Activated CD4-positive, alpha-beta T cell treated with anti-CD3 and anti-CD28 coated beads, Interleukin-2, amount 10 ng/mL, durations not matched to agents 7 days and 5 days (primary cell): ENCODE data around the gene GLB1L2. TPM values are rescaled to one million over a fixed set of nuclear protein-coding genes. Genes with fewer than 3 reads are reported as not detected.

Experiments
- CTCF ChIA-PET: fragments of 350-600 bp; sonication (Branson Sonifier 250); formaldehyde crosslinking; loops from one replicate; lab custom pipeline; 2021; ENCODE audit warnings: antibody characterized with exemption; lab: Charles Lee
- POLR2A ChIA-PET: fragments of 350-600 bp; sonication (Branson Sonifier 250); formaldehyde crosslinking; loops from one replicate; lab custom pipeline; 2021; ENCODE audit warnings: antibody characterized with exemption; lab: Charles Lee
- DNase-seq: peaks from one replicate; pipeline ENCODE4 v3.0.0-alpha.2; 2020
- H3K27ac Mint-ChIP-seq: one replicate; pipeline ENCODE4 v1.8.0; 2021; ENCODE audit warnings: mild to moderate bottlenecking, moderate library complexity, mixed read lengths
- H3K27me3 Mint-ChIP-seq: one replicate; pipeline ENCODE4 v1.8.0; 2021; ENCODE audit warnings: mixed read lengths
- H3K36me3 Mint-ChIP-seq: one replicate; pipeline ENCODE4 v1.8.0; 2021; ENCODE audit warnings: low read depth, mixed read lengths
- H3K4me1 Mint-ChIP-seq: one replicate; pipeline ENCODE4 v1.8.0; 2021; ENCODE audit warnings: mixed read lengths
- H3K4me3 Mint-ChIP-seq: one replicate; pipeline ENCODE4 v1.8.0; 2021; ENCODE audit warnings: mild to moderate bottlenecking, moderate library complexity, mixed read lengths
- H3K9me3 Mint-ChIP-seq: one replicate; pipeline ENCODE4 v1.8.0; 2021; ENCODE audit warnings: mixed read lengths
- total RNA-seq, 2 experiments: library from RNA; stranded (reverse); gene quantifications; one replicate each; pipeline ENCODE4 v1.2.3, GENCODE V29; 2021

The GLB1L2 gene
- total RNA-seq, 2 experiments from 2014 or later = 1.6 to 2.4 TPM

GRCh38 chr11:134402910-134403309 lies 71.1 kb downstream of the GLB1L2 start:
- Mint-ChIP-seq H3K27ac (no peak overlapping the region), H3K4me3 (no peak overlapping the region), H3K9me3 (no peaks in the 10 kb centered on the region), H3K4me1 (no peaks in the 10 kb centered on the region), H3K27me3 (peaks cover 15% of the 10 kb centered on the region), H3K36me3 (no peaks in the 10 kb centered on the region)
- ChIA-PET CTCF (no interaction called here), POLR2A (no interaction called here)
- no peak for DNase-seq

DNA sequence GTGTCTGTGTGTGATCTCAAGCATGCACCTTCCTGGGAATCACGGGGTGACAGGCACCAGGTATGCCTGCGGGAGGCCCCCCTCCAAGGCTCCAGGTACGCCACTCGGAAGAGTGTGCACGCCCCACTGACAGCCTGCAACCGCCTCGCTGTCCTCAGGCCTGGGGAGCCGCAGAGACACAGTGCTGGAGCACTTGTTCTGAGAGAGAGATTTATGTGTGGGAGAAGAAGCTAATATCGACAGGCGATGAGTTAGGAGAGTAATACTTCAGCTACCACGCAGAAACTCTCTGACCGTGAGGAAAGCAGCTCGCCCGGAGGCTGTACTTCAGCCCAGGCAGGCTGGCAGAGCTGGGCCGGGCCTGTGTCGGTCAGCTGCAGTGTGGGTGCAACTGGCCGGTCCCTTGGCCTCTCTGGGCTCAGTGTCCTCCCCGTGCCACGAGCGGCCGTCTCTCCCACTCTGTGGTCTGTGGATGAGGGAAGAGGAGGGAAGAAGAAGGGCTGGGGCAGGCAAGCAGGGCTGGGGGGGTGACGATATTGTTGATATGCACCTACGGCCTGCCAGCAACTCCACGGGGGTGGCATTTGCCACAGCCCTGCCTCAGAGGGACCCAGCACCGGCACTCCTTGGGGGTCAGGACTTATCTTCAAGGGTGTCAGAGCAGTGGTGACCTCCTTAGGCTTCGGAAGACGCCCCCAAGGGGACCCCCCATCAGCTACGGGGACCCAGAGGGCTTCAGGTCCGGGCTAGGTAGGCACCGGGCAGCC lies 73.0 kb downstream of the GLB1L2 start:
- Mint-ChIP-seq H3K4me3 (no peak overlapping the region), H3K36me3 (no peaks in the 10 kb centered on the region), H3K9me3 (no peaks in the 10 kb centered on the region), H3K4me1 (no peaks in the 10 kb centered on the region), H3K27ac (no peak overlapping the region), H3K27me3 (peaks cover 22% of the 10 kb centered on the region)
- ChIA-PET POLR2A (no interaction called here), CTCF (interaction anchor here (0.7 kb wide), 1 partner anchor 32 kb away, joined by 3 read pairs; no protein-coding TSS in a partner anchor)
- no peak for DNase-seq

- Mint-ChIP-seq H3K9me3 (no peaks in the 10 kb centered on the region), H3K27ac (no peak overlapping the region), H3K4me3 (no peak overlapping the region), H3K27me3 (peaks cover 24% of the 10 kb centered on the region), H3K36me3 (no peaks in the 10 kb centered on the region), H3K4me1 (no peaks in the 10 kb centered on the region)
- POLR2A ChIA-PET = no interaction called here
- CTCF ChIA-PET = no interaction called here
- no peak for DNase-seq
These were observed 73.6 kb downstream of the GLB1L2 start for GRCh38 chr11:134405436-134405835.

DNA sequence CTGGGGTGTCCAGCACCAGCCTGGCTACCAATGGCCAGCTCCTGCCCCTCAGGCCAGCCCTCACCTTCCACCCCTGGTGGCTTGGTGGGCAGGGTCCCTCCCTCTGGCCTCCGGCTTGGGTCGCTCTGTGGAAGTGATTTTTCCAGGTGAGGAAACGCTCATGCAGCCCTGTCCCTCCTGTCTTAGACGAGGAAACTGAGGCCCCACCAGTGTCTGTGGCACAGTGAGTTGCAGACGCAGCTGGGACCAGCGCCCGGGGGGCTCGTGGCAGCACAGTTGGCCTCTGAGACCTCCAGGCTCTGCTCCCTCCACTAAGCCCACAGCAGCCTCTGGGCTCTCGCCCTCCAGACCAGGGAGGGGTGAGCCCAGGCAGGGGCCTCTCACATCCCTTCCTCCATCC lies 74.1 kb downstream of the GLB1L2 start:
- Mint-ChIP-seq H3K9me3 (no peaks in the 10 kb centered on the region), H3K27ac (no peak overlapping the region), H3K4me3 (no peak overlapping the region), H3K36me3 (no peaks in the 10 kb centered on the region), H3K27me3 (peaks cover 26% of the 10 kb centered on the region), H3K4me1 (no peaks in the 10 kb centered on the region)
- DNase-seq = no peak
- ChIA-PET CTCF (no interaction called here), POLR2A (no interaction called here)

DNA sequence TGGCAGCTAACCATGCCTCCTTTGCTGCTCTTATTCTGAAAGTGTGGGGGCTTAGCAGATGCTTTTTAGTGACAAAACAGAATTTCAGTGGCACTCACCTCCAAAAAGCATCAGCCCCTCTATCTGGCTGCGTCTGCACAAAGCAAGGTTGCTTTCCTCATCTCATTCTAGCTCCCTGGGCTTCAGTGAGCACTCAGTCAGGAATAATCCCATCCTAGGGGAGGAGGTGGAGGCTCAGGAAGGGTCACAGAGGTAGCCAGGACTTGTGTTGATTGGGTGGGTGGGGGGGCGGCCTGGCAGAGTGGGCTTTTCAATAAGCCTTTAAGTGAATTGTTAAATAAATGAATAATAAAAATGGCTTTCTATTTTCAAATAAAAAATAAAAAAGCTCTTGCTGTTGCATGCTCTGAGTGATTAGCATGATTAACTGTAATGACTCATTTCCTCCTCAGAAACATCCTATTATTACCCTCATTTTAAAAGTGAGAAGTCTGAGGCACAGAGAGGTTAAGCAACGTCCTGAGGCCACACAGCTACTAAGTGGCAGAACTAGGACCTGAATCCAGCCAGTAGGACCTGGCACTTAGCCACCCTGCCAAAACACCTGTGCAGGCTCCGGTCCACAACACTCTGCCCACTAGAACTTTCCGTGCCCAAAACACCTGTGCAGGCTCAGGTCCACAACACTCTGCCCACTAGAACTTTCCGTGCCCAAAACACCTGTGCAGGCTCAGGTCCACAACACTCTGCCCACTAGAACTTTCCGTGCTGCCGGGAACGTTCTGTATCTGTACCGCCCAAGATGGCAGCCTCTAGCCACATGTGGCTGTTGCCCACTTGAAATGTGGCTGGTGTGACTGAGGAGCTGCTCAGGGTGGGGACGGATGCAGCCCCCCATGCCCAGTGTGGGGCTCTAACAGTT lies 74.7 kb downstream of the GLB1L2 start:
- POLR2A ChIA-PET = no interaction called here

GRCh38 chr11:134407321-134407828 lies 75.6 kb downstream of the GLB1L2 start:
- Mint-ChIP-seq H3K4me3 (no peak overlapping the region), H3K4me1 (peaks cover 2% of the 10 kb centered on the region), H3K36me3 (no peaks in the 10 kb centered on the region), H3K27ac (no peak overlapping the region), H3K9me3 (no peaks in the 10 kb centered on the region), H3K27me3 (peaks cover 31% of the 10 kb centered on the region)
- DNase-seq = no peak
- CTCF ChIA-PET = no interaction called here
- POLR2A ChIA-PET = no interaction called here

More for the DNA sequence above, 74.7 kb downstream of the GLB1L2 start:
- Mint-ChIP-seq H3K4me3 (no peak overlapping the region), H3K4me1 (peaks cover 2% of the 10 kb centered on the region), H3K27ac (no peak overlapping the region), H3K27me3 (peaks cover 33% of the 10 kb centered on the region), H3K9me3 (no peaks in the 10 kb centered on the region), H3K36me3 (no peaks in the 10 kb centered on the region)
- no peak for DNase-seq
- CTCF ChIA-PET = no interaction called here

DNA sequence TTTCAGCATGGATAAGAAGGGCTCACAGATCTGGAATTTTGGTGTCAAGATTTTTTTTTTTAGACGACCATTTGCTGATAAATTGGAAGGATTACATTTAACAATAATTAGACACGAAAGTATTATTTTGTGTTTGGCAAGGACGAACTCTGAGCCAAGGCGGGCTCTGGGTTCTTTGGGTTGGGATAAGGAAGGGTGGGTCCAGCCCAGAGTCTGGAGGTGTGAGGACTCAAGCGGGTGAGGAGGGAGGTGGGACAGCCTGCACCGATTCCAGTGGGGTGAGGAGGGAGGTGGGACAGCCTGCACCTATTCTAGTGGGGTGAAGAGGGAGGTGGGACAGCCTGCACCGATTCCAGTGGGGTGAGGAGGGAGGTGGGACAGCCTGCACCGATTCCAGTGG lies 76.1 kb downstream of the GLB1L2 start:
- peaks cover 4% of the 10 kb centered on the region for H3K4me1 Mint-ChIP-seq
- no peaks in the 10 kb centered on the region for H3K36me3 Mint-ChIP-seq
- no peak overlapping the region for H3K4me3 Mint-ChIP-seq
- H3K27me3 Mint-ChIP-seq = peaks cover 32% of the 10 kb centered on the region
- H3K9me3 Mint-ChIP-seq = no peaks in the 10 kb centered on the region
- H3K27ac Mint-ChIP-seq = no peak overlapping the region
- ChIA-PET POLR2A (no interaction called here), CTCF (no interaction called here)
- DNase-seq = no peak

DNA sequence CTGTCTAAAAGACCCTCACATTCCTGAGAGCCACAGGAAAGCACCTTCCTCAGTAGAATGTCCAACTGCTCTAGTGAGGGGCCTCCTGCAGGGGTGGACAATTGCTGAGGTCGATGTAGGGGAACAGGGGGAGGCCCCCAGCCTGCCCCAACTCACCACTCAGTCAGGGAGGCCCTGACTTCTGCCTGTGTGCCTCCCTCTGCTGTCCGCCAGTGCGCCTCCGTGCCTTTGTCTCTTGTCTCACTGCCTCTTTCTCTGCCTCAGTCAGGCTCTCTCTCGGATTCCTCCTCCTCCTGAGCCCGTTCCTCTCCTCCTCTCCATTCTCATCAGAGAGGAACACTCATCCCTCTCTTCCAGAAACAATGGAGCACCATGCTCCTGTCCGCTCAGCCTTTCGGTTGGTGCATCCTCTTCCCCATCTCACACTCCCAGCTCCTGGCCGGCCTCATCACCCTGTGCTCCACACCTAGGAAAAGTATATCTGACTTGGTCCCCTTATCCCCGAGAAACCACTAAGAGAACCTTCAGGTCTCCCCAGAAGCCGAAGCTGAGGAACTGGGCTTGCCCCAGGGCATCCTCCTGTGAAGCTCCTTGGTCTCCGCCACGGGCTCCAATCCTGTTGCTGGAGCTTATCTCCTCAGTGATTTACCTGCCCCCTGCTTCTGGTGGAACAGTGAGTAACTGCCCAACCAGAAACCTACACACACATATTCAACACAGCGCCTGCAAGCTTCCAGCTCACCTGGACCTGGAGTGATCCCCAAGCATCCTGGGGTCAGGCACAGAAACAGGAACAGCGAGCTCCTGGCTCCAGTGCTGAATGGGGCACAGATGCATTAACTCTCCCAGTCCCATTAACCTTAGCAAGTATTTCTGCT lies 78.0 kb downstream of the GLB1L2 start:
- POLR2A ChIA-PET = no interaction called here
- Mint-ChIP-seq H3K4me1 (peaks cover 8% of the 10 kb centered on the region), H3K27me3 (peaks cover 49% of the 10 kb centered on the region), H3K27ac (no peak overlapping the region), H3K36me3 (no peaks in the 10 kb centered on the region), H3K4me3 (no peak overlapping the region), H3K9me3 (no peaks in the 10 kb centered on the region)
- no peak for DNase-seq
- CTCF ChIA-PET = interaction anchor here (1.1 kb wide), 1 partner anchor 13 kb away, joined by 3 read pairs; no protein-coding TSS in a partner anchor

DNA sequence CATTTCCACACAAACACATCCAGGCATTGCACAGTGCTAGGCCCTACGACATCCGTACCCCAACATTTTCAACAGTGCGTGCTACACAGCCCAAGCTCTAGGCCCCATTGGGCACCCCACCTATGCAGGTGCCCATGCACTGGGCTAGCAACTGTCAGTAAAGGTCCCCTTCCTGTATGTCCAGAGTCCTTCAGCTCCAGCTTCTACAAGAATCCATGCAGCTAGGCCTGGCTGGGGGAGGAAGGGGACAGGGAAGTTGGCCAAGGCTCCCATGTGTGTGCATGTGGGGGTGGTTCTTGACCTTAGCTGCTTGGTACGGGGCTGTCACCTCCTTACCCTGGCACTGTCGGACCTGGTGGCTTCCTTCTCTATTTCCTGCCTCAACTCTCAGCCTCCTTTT lies 79.0 kb downstream of the GLB1L2 start:
- ChIA-PET CTCF (interaction anchor here (1.1 kb wide), 1 partner anchor 12 kb away, joined by 3 read pairs; no protein-coding TSS in a partner anchor), POLR2A (no interaction called here)
- Mint-ChIP-seq H3K4me3 (peak overlapping the region; percentile 58), H3K4me1 (peaks cover 8% of the 10 kb centered on the region), H3K27me3 (peaks cover 58% of the 10 kb centered on the region), H3K9me3 (no peaks in the 10 kb centered on the region), H3K36me3 (no peaks in the 10 kb centered on the region), H3K27ac (no peak overlapping the region)
- DNase-seq = no peak

DNA sequence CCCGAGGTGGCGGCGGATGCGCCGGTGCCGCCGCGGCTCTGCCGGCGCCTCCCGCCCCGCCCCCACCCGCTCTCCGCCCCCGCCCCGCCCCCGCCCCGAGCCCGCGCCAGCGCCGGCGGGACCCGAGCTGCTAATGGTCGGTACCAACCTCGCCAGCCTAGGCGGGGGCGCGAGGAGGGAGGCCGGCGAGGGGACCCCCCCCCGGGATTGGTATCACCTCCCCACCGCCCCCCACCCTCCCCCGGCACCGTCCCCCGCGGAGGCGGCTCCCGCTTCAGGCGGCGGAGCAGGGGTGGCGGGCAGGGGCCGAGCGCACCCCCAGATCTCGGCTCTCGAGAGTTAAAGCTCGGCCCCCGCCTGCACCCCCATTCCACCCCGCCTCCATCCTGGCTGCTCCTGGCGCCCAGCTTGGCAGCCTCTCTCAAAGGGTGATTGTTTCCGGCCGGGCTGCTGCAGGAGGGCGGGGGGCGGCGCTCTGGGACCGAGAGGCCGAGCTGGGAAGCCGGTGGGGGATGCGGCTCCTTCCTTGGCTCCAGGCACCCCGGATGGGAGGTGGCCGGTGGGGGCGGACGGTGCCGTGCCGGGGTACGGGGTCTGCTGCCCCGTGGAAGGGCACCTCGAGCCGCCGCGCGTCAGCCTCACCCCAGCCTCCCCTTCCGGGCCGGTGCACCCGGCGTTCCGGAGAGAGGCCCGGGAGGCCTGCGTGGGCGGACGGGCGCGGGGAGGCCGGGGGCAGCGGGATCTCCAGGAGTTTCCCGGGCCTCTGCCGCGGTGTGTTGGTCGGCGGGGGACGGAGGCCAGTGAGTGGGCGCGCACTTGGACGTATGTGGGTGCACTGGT lies 80.6 kb downstream of the GLB1L2 start, which contains the start of gene B3GAT1:
Gene B3GAT1, minus strand, starts transcription at position 40 of the 840 bp plus-strand sequence. CDS start 24,583 bp downstream, outside the sequence.
- H3K4me1 Mint-ChIP-seq = peaks cover 8% of the 10 kb centered on the region
- H3K9me3 Mint-ChIP-seq = no peaks in the 10 kb centered on the region
- peaks cover 66% of the 10 kb centered on the region for H3K27me3 Mint-ChIP-seq
- H3K27ac Mint-ChIP-seq = no peak within 1 kb of the TSS
- ChIA-PET POLR2A (no interaction called here), CTCF (no interaction called here)
- H3K4me3 Mint-ChIP-seq = peak within 1 kb of the TSS; percentile 58
- no peaks in the 10 kb centered on the region for H3K36me3 Mint-ChIP-seq
- no peak for DNase-seq

- POLR2A ChIA-PET = no interaction called here
- Mint-ChIP-seq H3K27ac (no peak overlapping the region), H3K36me3 (no peaks in the 10 kb centered on the region), H3K27me3 (peaks cover 64% of the 10 kb centered on the region), H3K4me3 (peak overlapping the region; percentile 50), H3K9me3 (no peaks in the 10 kb centered on the region), H3K4me1 (peaks cover 8% of the 10 kb centered on the region)
- no peak for DNase-seq
- CTCF ChIA-PET = no interaction called here
These were observed 81.4 kb downstream of the GLB1L2 start for GRCh38 chr11:134413043-134413825.
